Kidney capillary endothelial cell (primary cell): ENCODE results near the gene GAS7.
"Not testable (repeated sequence)": the region's sequence is repeated elsewhere in the genome, so short reads cannot be mapped to it uniquely, and the experiment has no call there.

Experiments
- DNase-seq: peaks from one replicate; pipeline ENCODE4 v3.0.0-alpha.2; 2018; ENCODE audit warnings: low spot score

The GAS7 gene

DNA sequence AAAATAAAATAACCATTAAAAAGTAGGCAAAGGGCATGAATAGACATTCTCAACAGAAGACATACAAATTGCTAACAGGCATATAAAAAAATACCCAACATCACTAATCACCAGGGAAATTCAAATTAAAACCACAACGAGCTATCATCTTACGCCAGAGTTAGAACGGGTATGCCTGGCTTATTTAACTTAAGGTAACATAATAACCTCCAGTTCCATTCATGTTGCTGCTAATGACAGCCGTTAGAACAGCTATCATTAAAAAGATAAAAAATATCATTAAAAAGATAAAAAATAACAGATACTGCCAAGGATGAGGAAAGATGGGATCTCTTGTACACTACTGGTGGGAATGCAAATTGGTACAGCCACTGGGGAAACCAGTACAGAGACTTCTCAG is 89.3 kb downstream of the GAS7 start:
- no peak for DNase-seq

DNA sequence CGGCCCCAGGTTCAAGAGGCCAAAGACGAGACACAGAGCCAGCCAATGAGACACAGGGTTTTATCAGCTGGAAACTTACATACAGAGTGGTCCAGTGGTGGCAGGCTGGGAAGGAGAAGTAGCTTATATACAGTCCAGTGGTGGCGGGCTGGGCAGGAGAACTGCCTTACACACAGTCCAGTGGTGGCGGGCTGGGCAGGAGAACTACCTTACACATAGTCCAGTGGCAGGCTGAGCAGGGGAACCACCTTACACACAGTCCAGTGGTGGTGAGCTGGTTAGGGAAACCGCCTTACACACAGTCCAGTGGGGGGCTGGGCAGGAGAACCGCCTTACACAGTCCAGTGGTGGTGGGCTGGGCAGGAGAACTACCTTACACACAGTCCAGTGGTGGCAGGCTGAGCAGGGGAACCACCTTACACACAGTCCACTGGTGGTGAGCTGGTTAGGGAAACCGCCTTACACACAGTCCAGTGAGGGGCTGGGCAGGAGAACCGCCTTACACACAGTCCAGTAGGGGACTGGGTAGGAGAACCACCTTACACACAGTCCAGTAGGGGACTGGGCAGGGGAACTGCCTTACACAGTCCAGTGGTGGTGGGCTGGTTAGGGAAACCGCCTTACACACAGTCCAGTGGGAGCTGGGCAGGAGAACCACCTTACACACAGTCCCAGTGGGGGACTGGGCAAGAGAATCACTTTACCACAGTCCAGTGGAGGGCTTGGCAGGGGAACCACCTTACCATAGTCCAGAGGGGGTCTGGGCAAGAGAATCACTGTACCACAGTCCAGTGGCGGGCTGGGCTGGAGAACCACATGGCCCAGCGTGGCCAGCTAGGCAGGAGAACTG is 90.9 kb downstream of the GAS7 start:
- no peak for DNase-seq

DNA sequence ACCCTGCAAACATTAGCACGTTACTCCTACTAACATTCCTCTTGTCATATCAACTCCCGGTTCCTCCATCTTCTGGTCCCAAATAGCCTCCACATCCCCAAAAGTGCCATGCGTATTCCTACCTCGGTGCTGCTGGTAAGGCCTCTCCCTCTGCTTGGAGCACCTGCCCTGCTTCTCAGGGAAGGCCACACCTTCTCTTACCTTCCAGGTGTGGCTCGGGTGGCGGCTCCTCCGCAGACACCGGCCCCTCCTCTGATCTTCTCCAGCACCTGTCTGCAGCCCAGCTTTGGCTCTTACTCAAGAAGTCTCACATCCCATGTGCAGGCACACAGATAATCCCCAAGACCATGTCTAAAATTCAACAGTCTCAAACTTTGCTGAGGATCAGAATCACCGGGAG is 92.3 kb downstream of the GAS7 start:
- no peak for DNase-seq

DNA sequence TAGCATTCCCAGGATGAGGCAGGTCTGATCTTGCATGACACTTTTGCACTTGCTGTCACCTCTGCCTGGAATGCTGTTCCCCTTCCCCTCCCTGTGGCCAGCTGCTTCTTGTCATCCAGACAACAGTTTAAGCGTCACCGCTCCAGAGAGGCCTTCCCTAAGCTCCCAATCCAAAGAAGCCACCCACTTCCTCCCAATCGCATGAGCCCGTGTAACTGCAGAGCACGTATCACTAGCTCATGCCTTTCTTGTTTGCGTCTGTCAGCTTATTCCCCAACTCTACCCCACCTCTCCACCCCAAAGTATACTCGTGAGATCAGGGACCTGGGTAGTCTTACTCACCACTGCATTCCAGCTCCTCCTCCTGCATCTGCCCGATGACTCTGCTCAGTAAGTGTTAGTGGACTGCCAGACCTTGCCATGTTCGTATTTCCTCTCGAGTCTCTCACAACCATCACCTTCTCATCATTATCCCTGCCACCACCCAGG is 92.8 kb downstream of the GAS7 start:
- DNase-seq = no peak

DNA sequence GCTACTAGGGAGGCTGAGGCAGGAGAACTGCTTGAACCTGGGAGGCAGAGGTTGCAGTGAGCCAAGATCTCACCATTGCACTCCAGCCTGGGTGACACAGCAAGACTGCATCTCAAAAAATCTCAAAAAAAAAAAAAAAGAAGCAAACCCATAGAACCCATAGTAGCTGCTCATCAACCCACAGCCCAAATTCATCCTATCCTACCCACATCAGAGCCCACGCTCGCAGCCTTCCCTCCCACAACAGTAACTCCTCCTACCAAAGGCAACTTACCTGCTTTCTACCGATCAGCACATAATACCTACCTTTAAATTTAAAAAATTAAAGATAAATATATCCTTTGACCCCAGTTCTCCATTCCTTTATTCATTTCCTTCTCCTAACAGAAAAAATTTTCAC is 94.7 kb downstream of the GAS7 start:
- no peak for DNase-seq

DNA sequence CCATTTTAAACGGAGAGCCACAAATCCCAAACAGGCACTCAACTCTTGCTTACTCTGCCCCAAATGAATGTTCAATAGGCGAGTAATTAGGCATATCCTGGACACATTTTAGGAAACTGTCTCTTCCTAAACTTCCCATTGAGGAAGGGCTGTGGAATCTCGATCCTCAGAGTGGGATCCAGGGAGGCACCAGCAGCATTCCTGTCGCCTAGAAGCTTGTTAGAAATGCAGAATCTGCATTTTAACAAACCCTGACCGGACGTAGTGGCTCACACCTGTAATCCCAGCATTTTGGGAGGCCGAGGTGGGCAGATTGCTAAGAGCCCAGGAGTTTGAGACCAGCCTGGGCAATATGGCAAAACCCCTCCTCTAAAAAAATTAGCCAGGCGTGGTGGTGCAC is 95.6 kb downstream of the GAS7 start:
- DNase-seq = no peak

DNA sequence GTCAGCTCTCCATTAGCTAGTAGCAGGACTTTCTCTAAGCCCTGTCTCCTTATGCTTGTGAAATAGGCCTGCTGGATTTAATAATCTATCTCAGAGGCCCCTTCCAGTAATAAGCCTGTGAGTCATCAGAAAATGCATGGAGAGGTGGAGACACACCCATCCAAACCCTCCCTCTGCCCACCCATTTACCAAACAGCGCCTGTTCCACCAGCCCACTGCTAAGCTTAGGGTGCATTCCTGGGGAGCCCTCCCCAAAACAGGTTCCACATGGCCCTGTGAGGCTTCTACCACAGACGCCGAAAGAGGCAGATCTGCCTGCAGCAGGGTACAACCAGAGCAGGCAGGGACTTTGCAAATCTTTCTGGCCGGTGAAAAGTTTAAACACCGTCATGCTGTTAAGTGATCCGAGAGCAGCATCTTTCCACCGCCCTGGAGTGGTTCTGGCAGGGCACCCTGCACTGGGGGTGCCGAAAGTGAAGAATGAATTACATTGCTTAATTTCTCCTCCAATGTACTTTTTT is 99.3 kb downstream of the GAS7 start:
- no peak for DNase-seq

DNA sequence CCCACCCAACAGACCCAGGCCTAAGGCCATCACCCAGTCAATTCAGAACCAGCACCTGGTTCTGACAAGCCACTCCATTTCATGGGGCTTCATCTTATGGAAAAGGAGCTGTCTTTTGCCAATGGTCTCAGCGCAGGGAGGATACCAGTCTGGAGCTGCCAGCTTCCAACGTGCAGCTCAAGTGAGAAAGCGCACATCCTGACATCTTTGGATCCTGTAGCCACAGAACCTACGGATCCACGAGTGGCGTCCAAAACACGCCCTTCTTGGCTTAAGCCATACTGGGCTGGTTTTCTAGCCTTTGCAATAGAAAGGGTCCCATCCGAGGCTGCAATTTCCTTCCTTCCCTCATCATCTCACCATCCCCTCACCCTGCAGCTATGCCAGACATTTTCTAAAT is 101.8 kb downstream of the GAS7 start:
- DNase-seq = no peak

DNA sequence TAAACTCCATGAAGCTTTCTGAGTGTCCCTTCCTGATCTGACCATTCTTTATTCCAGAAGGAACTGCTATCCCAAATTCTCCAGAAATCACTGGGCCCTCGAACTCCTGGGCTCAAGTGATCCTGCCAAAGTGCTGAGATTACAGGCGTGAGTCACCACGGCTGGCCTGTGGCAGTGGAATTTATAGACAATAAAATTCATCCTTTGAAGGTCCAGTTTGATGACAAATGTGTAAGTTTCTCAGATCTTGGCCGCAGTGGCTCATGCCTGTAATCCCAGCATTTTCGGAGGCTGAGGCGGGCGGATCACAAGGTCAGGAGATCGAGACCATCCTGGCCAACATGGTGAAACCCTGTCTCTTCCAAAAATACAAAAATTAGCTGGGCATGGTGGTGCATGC is 103.1 kb downstream of the GAS7 start:
- not testable (repeated sequence) for DNase-seq

DNA sequence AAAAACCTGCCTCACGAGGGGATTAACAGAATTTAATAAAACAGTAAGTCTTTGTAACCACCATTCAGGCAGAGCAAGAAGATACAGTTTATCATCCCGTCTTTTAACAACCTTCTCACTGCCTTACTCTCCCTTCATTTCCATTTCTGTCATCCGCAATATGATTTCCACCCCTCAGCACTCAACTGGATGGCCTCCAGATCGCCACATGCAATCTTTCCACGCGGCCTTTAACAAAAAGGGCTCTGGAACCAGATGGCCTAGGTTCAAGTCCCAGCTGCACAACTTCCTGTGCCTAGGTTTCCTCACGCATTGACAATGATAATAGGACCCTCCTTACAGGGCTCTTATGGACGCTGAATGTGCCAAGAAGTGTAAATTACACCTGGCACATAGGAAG is 103.6 kb downstream of the GAS7 start:
- DNase-seq = no peak

DNA sequence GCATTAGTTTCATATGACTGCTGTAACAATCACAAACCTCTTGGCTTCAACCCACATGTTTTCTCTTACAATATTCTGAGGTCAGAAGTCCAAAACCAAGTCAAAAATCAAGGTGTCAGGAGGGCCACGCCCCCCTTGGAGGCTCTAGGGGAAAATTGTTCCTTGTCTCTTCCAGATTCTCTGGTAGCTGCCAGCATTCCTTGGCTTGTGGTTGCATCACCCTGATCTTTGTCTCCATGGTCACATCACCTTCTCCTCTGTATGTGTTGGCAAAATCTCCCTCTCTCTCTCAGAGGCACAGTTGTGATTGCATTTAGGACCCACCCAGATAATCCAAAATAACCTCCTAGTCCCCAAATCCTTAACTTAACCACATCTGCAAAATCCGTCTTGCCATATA is 105.8 kb downstream of the GAS7 start:
- DNase-seq = no peak

DNA sequence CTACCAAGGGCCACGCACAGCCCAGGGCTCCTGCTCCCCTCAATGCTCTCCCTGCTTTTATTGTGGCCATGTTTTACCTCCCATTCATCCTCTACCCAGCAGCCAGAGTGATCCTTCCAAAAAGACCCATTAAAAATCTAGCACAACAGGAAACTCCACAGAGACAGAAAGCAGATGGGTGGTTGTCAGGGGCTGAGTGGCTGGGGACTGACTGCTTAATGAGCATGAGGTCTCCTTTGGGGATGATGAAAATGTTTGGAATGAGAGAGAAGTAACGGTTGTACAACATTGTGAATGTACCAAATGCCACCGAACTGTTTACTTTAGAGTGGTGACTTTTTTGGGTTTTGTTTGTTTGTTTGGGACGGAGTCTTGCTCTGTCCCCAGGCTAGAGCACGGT is 107.4 kb downstream of the GAS7 start:
- DNase-seq = no peak

DNA sequence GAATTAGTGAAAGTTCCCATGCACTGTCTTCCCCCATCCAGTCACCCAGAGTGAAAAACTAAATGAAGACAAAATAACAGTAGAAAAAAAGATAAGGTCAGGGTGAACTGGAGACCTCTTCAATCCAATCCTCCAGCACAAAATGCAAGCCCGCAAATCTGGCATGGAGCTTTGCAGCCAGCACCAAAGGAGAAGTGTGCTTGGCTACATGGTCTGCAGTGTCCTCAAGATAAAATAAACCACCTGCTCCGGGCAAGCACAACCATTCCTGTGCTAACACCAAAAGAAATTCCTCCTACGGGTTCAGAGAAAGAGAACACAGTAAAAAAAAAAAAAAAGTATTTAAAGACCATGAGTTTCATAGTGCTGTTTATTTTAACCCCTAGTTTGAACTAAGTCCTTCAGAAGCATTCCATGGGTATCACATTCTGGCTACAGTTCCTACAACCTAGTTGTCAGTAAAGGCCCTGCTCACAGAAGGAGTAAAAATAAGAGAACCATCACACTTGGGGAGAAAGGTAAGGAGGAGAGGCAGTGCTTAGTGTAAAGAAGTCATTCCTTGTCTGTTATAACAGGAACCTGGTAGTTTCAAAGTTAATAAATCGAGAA is 109.1 kb downstream of the GAS7 start:
- DNase-seq = no peak

DNA sequence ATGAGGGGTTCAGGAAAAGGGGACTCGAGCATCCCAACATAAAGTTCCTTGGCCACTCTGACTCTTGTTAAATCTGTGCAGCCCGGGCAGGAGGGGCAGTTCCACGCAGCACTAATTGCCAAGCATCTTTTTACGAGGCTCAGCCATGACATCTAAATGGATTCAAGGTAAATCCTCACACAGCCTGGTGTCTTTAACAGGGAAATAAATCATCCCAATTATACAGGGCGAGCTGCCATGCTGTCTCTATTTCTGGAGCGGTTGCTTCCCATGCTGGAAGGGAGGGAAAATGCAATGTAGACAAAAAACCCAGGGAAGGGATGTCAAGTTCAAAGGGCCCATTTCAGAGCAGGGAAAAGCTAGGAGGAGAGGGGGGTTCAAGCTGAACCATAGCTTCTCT is 110.0 kb downstream of the GAS7 start:
- DNase-seq = no peak

DNA sequence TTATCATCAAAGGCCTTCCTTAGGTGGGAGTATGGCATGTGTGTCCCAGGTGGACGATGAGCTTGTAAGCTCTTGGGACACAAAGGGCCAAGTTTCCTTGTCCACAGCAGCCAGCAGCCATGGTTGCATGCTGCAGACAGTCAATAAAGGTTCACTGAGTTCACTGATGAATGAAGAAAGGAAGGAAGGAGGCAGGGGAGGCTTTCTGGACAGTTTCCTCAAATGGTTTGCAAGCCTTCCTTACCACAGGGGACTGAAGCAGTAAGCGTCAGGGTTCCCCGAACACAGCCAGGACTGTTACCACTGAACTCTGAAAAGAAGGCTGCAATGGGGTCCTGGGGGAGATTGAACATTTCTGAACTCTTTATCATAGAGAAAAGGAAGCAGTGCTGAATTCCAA is 111.1 kb downstream of the GAS7 start:
- no peak for DNase-seq

DNA sequence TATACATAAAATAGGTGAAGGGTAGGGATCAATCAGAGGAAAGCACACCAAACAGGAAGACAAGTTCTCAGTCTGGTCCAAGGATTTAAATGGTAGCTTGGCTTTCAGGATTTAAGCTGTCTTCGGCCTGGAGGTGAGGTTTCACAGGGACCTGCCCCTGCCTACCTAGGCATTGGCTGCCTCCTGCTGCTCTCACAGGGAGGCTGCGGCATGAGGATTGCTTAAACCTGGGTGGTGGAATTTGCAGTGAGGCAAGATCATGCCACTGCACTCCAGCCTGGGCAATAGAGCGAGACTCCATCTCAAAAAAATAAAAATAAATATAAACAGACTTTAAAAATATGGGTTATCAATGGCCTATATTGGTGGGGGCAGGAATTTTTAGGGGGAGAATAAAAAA is 114.5 kb downstream of the GAS7 start:
- no peak for DNase-seq

DNA sequence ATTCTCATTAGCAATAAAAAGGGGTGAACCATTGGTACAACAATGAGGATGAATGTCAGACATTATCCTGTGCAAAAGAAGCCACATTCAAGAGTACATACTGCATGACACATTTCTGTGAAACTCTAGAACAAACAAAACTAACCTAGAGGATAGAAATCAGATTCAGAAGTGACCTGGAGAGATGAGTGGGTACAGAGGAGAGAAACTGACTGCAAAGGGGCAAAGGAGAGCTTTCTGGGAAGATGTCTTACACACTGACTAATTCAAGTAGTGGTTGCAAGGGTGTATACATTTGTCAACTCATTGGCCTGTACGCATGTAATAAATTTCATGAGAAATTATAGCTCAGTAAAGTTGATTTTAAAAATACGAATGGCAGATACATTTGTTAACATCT is 115.6 kb downstream of the GAS7 start:
- DNase-seq = no peak

DNA sequence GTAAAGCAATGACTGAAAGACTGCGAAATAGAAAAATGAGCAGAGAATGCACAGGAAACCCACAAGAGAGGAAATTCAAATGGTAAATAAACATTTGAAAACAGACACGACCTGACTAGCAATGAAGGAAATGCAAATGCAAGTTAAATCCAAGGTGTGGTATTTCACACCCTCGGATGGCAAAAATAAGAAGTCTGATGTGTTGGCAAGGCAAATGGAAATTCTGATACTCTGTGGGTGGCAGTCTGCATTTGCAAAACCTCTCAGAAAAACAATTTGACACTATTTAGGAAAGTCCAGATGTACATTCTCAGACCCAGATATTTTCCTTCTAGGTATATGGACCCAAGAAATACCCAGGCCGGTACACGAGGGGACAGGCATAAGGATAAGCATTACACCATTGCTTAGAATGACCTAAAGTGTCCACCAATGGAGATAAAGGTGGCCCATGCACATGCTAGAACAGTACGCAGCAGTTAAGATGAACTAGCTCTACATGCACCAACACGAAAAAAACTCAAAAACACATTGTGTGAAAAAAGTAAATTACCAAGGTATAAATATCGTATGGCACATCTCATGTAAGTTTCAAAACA is 116.7 kb downstream of the GAS7 start:
- no peak for DNase-seq

DNA sequence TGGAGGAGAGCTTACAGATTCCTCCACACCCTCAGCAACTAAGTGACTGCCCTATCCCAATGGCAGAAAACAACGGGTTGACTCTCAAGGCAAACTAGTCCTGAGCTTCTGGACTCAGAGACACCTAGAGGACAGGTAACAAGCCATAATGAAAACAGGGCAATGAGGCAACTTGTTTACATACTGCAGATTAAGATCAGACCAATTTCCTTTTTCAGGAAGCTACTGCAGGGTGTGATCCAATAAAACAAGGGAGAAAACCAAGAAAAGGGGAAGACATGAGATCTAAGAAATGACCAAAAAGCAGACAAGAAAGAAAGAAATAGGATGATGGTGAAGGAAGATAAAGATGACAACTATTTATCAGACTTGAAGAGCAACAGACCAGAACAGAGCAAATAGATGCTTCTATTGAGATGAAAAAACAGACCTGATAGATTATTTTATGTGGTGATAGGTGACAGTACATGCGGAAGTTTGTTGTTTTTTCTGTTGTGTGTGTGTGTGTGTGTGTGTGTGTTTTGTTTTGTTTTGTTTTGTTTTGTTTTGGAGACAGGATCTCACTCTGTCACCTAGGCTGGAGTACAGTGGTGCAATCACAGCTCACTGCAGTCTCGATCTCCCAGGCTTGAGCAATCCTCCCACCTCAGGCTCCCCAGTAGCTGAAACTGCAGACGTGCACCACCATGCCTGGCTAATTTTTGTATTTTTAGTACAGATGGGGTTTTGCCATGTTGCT is 120.7 kb downstream of the GAS7 start:
- no peak for DNase-seq

DNA sequence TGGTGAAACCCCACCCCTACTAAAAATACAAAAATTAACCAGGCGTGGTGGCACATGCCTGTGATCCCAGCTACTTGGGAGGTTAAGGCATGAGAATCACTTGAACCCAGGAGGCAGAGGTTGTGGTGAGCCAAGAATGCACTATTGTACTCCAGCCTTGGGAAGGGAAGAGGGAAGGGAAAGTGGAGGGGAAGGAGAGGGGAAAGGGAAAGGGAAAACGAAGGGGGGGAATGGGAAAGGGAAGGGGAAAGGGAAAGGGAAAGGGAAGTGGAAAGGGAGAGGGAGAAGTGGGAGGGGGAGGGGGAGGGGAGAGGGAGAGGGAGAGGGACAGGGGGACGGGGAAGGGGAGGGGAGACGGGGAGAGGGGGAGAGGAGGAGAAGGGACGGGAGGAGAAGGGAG is 122.5 kb downstream of the GAS7 start:
- DNase-seq = no peak

DNA sequence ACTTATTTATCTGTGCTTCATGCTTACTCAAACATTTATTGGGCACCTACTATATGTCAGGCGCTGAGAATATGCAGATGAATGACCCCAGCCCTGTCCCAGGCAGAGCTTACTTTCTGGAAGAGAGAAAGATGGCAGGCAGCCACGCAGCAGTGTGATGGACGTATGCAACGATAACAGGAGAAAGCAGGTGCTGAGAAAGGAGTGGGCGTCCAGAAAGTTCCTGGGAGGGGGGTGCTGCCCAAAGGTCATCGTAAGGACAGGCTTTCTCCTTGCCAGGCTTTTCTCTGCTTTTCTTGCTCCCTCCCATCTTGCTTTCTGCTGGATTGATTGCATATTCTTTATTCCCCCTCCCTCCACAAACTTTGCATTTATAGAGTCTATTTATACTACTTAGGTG is 124.5 kb downstream of the GAS7 start:
- DNase-seq = no peak
